Epithelial cell of esophagus (primary cell): Measurements from ENCODE around the gene C11orf68.

Source experiments
- DNase-seq: peaks from one replicate; pipeline ENCODE4 v3.0.0; 2010; ENCODE audit warnings: low read depth
- H3K4me3 ChIP-seq: 2 replicates; pipeline ENCODE4 v1.5.1; 2011; ENCODE audit warnings: mild to moderate bottlenecking, low read length, control low read depth
- TF ChIP-seq, protein P1 (sequence below): IDR thresholded peaks from 2 replicates; pipeline ENCODE4 v1.5.1; 2011; ENCODE audit warnings: low read depth, mild to moderate bottlenecking, low read length, control low read depth, inconsistent platforms; ENCODE audit not compliant: insufficient read depth; ENCODE audit errors: missing control alignments

The C11orf68 gene

DNA sequence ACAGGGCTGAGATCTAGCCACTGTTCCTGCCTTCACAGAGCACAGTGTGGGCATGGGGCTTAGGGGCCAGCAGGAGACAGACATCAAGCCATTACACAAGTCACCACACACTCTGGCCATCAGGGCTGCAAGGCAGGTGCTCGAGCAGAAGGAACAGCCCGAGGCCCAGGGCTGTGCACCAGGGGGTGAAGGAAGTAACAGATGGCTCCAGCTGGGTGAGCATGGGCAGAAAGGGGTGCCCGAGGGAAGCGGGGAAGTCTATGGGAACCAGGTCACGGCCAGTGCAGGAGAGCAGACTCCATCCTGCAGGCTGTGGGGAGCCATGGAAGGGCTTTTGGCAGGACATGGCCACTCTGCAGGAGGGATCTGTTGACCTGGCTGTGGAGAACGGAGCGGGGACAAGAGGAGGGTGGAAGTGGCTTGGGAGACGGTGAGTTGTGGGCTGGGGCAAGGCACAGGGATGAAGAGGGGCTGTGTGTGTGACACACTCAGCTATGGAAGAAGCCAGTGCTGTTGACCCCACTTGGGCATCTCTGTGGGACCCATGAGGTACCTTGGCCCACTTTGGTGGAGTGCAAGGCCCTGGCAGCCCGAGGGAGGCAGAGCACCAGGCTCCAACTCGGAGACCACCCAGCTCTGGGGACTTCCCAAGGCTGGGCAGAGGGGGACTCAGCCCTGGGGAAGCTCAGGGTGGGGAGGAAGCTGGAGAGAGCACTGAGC, 3.6 kb downstream of the C11orf68 start:
- DNase-seq, result no peak
- no peak overlapping the region for H3K4me3 ChIP-seq
- TF ChIP-seq, protein P1, sequence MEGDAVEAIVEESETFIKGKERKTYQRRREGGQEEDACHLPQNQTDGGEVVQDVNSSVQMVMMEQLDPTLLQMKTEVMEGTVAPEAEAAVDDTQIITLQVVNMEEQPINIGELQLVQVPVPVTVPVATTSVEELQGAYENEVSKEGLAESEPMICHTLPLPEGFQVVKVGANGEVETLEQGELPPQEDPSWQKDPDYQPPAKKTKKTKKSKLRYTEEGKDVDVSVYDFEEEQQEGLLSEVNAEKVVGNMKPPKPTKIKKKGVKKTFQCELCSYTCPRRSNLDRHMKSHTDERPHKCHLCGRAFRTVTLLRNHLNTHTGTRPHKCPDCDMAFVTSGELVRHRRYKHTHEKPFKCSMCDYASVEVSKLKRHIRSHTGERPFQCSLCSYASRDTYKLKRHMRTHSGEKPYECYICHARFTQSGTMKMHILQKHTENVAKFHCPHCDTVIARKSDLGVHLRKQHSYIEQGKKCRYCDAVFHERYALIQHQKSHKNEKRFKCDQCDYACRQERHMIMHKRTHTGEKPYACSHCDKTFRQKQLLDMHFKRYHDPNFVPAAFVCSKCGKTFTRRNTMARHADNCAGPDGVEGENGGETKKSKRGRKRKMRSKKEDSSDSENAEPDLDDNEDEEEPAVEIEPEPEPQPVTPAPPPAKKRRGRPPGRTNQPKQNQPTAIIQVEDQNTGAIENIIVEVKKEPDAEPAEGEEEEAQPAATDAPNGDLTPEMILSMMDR, result no peak

DNA sequence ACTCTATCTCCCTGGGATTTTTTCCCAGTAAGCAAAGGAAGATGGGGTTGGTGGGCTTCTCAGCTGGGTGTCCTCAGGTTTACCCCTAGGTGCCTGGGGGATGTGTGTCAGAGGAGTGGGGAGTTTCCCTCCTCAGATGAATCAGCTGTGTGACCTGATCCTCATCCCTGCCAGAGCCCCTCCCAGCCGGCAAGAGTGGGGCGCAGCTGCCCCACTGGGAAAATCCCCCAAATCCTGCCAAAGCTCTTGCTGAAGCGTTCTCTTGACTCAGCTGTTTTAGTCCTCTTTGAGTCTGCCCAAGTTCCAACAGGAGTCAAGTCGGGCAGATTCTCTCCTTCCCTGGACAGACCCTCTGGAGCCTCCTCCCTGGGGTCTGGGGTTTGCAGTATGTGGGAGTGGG, 6.0 kb downstream of the C11orf68 start:
- TF ChIP-seq, protein P1, result no peak
- DNase-seq, result peak; percentile 92
- no peak overlapping the region for H3K4me3 ChIP-seq

GRCh38 chr11:65911682-65912568, 6.9 kb downstream of the C11orf68 start:
- peak; percentile 72 for DNase-seq
- TF ChIP-seq, protein P1, result peak; percentile 19
- H3K4me3 ChIP-seq, result no peak overlapping the region

DNA sequence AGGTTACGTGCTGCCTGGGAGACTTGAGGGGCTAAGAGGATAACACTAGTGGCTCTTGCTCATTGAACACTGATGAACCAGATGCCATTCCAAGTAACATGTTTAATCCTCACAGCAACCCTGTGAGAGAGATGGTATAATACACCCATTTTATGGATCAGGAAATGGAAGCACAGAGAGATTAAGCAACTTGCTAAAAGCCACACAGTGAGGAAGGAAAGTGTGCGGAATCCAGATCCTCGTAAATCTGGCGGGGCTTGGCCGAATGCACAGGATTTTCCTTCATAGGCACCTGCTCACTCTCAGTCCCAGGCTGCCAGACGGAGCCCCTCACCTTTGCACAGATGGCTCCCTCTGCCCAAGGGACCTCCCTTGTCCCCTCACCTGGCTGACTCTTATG, 11.0 kb downstream of the C11orf68 start:
- no peak for DNase-seq
- TF ChIP-seq, protein P1, result no peak
- H3K4me3 ChIP-seq, result no peak overlapping the region

- peak; percentile 52 for DNase-seq
- H3K4me3 ChIP-seq, result no peak overlapping the region
- TF ChIP-seq, protein P1, result no peak
Observed at GRCh38 chr11:65906602-65907001, 12.3 kb downstream of the C11orf68 start.

- TF ChIP-seq, protein P1, result no peak
- DNase-seq, result no peak
- no peak overlapping the region for H3K4me3 ChIP-seq
Observed at GRCh38 chr11:65903715-65904114, 15.1 kb downstream of the C11orf68 start.
